Thyroid gland (tissue), 4 donors: ENCODE results near the gene CDK15.

Experiments used
- CTCF ChIP-seq, 6 experiments: fragments of 200-600 bp in 3 of 6; fragments of 450-650 bp in 3 of 6; sonication (generic) in 3 of 6; IDR thresholded peaks; one replicate each; pipeline ENCODE4 v1.5.1; 2016 to 2019; ENCODE audit warnings: antibody characterized with exemption in 6 of 6, mild to moderate bottlenecking in 2 of 6, inconsistent platforms in 1 of 6, moderate library complexity in 1 of 6
- POLR2A ChIP-seq, 2 donors: fragments of 450-650 bp; IDR thresholded peaks; one replicate each; pipeline ENCODE4 v1.6.1; 2017; ENCODE audit warnings: antibody characterized with exemption in 2 of 2, mild to moderate bottlenecking in 2 of 2, moderate library complexity in 1 of 2

- no peak for TF ChIP-seq CTCF (IDR thresholded peaks at IDR 0.05)
- TF ChIP-seq POLR2A (IDR thresholded peaks at IDR 0.05): no peak
Observed at GRCh38 chr2:201847481-201847880, 41.1 kb downstream of the CDK15 start.
